Liver (tissue), 3 donors: ENCODE results near the gene RBMS3.

ENCODE experiments used
- EGR1 ChIP-seq, 2 donors: IDR thresholded peaks; 2 replicates each; pipeline ENCODE4 v1.6.1; 2016 to 2018; ENCODE audit warnings: antibody characterized with exemption in 2 of 2, low read depth in 2 of 2
- GABPA ChIP-seq, 2 donors: IDR thresholded peaks in 1 of 2; conservative IDR thresholded peaks in 1 of 2; 2 replicates each; pipeline ENCODE4 v1.6.1; 2016; ENCODE audit warnings: antibody characterized with exemption in 2 of 2, mild to moderate bottlenecking in 1 of 2, moderate library complexity in 1 of 2
- RAD21 ChIP-seq, 2 donors: IDR thresholded peaks; 2 replicates each; pipeline ENCODE4 v1.6.1; 2016; ENCODE audit warnings: antibody characterized with exemption in 2 of 2, mild to moderate bottlenecking in 2 of 2
- RXRA ChIP-seq, 2 donors: IDR thresholded peaks; 2 replicates each; pipeline ENCODE4 v1.6.1; 2017 to 2018; ENCODE audit warnings: antibody characterized with exemption in 2 of 2, mild to moderate bottlenecking in 1 of 2
- SP1 ChIP-seq: IDR thresholded peaks from 2 replicates; pipeline ENCODE4 v1.6.1; 2018; ENCODE audit warnings: antibody characterized with exemption, mild to moderate bottlenecking
- YY1 ChIP-seq: IDR thresholded peaks from 2 replicates; pipeline ENCODE4 v1.6.1; 2016; ENCODE audit warnings: antibody characterized with exemption, mild to moderate bottlenecking
- TF ChIP-seq, protein P1 (sequence below): fragments of 150-350 bp; IDR thresholded peaks from 2 replicates; pipeline ENCODE4 v1.5.1; 2017; ENCODE audit warnings: improper control_type of control experiment, low read depth, low read length; ENCODE audit not compliant: missing input control
- TF ChIP-seq, protein P2 (sequence below): IDR thresholded peaks from 2 replicates; pipeline ENCODE4 v1.6.1; 2016; ENCODE audit warnings: antibody characterized with exemption
- TF ChIP-seq, protein P3 (sequence below): IDR thresholded peaks from 2 replicates; pipeline ENCODE4 v1.6.1; 2016; ENCODE audit warnings: antibody characterized with exemption
- donor health status: healthy.
- donor health status: healthy.

DNA sequence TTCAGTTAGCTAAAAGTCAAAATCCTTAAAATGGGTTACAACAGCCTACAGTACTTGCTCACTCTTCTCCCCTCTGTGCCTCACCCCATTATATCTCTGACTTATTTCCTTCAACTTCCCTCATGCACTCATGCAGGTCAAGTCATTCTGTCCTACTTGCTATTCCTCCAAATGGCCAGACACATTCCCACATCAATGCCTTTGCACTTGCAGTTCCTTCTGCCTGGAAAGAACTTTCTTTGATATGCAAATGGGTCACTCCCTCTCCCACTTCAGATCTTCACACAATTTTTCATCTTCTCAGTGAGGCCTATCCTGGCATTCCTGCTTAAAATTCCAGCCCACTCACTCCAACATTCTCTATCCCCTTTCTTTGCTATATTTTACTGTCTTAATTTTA is 778.4 kb downstream of the RBMS3 start:
- TF ChIP-seq YY1 (no peak), SP1 (no peak), GABPA (IDR thresholded peaks at IDR 0.05 in 1 of 2, conservative IDR thresholded peaks at IDR 0.05 in 1 of 2) (no peak), RAD21 (IDR thresholded peaks at IDR 0.05) (no peak), EGR1 (IDR thresholded peaks at IDR 0.05; ENCODE audit: low read depth in 2 of 2) (no peak), RXRA (IDR thresholded peaks at IDR 0.05) (no peak)
- TF ChIP-seq, protein P1, sequence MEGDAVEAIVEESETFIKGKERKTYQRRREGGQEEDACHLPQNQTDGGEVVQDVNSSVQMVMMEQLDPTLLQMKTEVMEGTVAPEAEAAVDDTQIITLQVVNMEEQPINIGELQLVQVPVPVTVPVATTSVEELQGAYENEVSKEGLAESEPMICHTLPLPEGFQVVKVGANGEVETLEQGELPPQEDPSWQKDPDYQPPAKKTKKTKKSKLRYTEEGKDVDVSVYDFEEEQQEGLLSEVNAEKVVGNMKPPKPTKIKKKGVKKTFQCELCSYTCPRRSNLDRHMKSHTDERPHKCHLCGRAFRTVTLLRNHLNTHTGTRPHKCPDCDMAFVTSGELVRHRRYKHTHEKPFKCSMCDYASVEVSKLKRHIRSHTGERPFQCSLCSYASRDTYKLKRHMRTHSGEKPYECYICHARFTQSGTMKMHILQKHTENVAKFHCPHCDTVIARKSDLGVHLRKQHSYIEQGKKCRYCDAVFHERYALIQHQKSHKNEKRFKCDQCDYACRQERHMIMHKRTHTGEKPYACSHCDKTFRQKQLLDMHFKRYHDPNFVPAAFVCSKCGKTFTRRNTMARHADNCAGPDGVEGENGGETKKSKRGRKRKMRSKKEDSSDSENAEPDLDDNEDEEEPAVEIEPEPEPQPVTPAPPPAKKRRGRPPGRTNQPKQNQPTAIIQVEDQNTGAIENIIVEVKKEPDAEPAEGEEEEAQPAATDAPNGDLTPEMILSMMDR, result no peak
- TF ChIP-seq, protein P2, sequence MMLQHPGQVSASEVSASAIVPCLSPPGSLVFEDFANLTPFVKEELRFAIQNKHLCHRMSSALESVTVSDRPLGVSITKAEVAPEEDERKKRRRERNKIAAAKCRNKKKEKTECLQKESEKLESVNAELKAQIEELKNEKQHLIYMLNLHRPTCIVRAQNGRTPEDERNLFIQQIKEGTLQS, result no peak
- TF ChIP-seq, protein P3, sequence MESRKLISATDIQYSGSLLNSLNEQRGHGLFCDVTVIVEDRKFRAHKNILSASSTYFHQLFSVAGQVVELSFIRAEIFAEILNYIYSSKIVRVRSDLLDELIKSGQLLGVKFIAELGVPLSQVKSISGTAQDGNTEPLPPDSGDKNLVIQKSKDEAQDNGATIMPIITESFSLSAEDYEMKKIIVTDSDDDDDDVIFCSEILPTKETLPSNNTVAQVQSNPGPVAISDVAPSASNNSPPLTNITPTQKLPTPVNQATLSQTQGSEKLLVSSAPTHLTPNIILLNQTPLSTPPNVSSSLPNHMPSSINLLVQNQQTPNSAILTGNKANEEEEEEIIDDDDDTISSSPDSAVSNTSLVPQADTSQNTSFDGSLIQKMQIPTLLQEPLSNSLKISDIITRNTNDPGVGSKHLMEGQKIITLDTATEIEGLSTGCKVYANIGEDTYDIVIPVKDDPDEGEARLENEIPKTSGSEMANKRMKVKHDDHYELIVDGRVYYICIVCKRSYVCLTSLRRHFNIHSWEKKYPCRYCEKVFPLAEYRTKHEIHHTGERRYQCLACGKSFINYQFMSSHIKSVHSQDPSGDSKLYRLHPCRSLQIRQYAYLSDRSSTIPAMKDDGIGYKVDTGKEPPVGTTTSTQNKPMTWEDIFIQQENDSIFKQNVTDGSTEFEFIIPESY, result no peak
